ENCODE measurements around the gene FSD2.

DNA sequence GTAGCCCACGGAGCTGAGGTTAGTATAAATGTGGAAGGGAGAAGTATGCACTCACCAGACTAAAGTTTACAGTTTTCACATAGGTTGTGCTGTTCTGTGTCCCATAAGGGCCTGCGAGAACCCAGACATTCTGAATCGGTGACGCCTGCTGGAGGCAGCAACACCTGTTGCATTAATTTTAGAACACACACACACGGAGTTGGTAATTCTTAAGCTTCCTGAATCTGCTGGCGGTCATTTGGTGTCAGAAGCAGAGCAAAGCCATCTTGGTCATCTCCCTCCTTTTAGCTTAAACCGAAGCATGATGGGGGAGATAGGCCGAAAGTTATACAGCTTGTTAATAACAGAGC is 55.1 kb downstream of the FSD2 start:
- no peak for TF ChIP-seq EZH2phosphoT487 (IDR thresholded peaks at IDR 0.05; ENCODE audit: unreplicated experiment)
- TF ChIP-seq, protein P1, sequence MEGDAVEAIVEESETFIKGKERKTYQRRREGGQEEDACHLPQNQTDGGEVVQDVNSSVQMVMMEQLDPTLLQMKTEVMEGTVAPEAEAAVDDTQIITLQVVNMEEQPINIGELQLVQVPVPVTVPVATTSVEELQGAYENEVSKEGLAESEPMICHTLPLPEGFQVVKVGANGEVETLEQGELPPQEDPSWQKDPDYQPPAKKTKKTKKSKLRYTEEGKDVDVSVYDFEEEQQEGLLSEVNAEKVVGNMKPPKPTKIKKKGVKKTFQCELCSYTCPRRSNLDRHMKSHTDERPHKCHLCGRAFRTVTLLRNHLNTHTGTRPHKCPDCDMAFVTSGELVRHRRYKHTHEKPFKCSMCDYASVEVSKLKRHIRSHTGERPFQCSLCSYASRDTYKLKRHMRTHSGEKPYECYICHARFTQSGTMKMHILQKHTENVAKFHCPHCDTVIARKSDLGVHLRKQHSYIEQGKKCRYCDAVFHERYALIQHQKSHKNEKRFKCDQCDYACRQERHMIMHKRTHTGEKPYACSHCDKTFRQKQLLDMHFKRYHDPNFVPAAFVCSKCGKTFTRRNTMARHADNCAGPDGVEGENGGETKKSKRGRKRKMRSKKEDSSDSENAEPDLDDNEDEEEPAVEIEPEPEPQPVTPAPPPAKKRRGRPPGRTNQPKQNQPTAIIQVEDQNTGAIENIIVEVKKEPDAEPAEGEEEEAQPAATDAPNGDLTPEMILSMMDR (conservative IDR thresholded peaks at IDR 0.05; ENCODE audit: low read depth in 2 of 2): no peak; a peak in 1 of 4 replicates
- TF ChIP-seq, protein P2, sequence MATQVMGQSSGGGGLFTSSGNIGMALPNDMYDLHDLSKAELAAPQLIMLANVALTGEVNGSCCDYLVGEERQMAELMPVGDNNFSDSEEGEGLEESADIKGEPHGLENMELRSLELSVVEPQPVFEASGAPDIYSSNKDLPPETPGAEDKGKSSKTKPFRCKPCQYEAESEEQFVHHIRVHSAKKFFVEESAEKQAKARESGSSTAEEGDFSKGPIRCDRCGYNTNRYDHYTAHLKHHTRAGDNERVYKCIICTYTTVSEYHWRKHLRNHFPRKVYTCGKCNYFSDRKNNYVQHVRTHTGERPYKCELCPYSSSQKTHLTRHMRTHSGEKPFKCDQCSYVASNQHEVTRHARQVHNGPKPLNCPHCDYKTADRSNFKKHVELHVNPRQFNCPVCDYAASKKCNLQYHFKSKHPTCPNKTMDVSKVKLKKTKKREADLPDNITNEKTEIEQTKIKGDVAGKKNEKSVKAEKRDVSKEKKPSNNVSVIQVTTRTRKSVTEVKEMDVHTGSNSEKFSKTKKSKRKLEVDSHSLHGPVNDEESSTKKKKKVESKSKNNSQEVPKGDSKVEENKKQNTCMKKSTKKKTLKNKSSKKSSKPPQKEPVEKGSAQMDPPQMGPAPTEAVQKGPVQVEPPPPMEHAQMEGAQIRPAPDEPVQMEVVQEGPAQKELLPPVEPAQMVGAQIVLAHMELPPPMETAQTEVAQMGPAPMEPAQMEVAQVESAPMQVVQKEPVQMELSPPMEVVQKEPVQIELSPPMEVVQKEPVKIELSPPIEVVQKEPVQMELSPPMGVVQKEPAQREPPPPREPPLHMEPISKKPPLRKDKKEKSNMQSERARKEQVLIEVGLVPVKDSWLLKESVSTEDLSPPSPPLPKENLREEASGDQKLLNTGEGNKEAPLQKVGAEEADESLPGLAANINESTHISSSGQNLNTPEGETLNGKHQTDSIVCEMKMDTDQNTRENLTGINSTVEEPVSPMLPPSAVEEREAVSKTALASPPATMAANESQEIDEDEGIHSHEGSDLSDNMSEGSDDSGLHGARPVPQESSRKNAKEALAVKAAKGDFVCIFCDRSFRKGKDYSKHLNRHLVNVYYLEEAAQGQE (IDR thresholded peaks at IDR 0.05; ENCODE audit: unreplicated experiment): no peak

All from GM23338 (cell line).